ENCODE measurements around the gene TPD52L3. TPM values are rescaled to one million over a fixed set of nuclear protein-coding genes. Genes with fewer than 3 reads are reported as not detected.

Gene TPD52L3
- total RNA-seq (2012; rRNA removed) (not detected in 2 replicates), polyA plus RNA-seq (2012; rRNA removed) (not detected in 2 replicates), Bru-seq, nascent RNA (not detected), BruChase-seq, experiment 1, labeled RNA remaining after a 6-hour chase (not detected), BruChase-seq, experiment 2, labeled RNA remaining after a 2-hour chase (not detected)
- polyA plus RNA-seq (2012; cell fraction: cytosol; rRNA removed) = not detected in 2 replicates
- not detected in 2 replicates for polyA plus RNA-seq (2012; cell fraction: nucleus; rRNA removed; ENCODE audit: low replicate concordance)
- long read RNA-seq = 0 reads

- ChIA-PET POLR2A (ENCODE audit: unreplicated experiment) (no interaction called here), CTCF (no interaction called here)
- intact Hi-C loops (cut with micrococcal nuclease) (no loop called here), in situ Hi-C loops (cut with MboI; ENCODE audit: low sequenced_read_pairs) (no loop called here), dilution Hi-C loops (cut with HindIII; ENCODE audit: low sequenced_read_pairs, unreplicated experiment) (no loop called here)
- no peak within 1 kb of the TSS for H2BK5ac ChIP-seq (ENCODE audit: low read depth, low read length, poor library complexity, severe bottlenecking)
- H3K4ac ChIP-seq (ENCODE audit: low read depth, low read length) = no peak within 1 kb of the TSS
- no peak for ATAC-seq (ENCODE audit: low read depth)
- H3K27ac ChIP-seq (ENCODE audit: insufficient read depth, low read length) = no peak within 1 kb of the TSS
- H2BK120ac ChIP-seq (ENCODE audit: low read depth, low read length) = no peak within 1 kb of the TSS
- H3K4me2 ChIP-seq (ENCODE audit: low read depth, low read length) = no peak within 1 kb of the TSS
- H2AK9ac ChIP-seq (replicated peaks; ENCODE audit: low read depth, low read length, poor library complexity) = no peak within 1 kb of the TSS
- no peak within 1 kb of the TSS for H2BK20ac ChIP-seq (ENCODE audit: low read depth, low read length)
- H2BK15ac ChIP-seq (ENCODE audit: low read depth, low read length) = no peak within 1 kb of the TSS
- no peaks in the 10 kb centered on the region for H3K9me3 ChIP-seq (ENCODE audit: control insufficient read depth, insufficient read depth, low read length)
- no peak within 1 kb of the TSS for H3K14ac ChIP-seq (replicated peaks; ENCODE audit: low read depth, low read length)
- H3K56ac ChIP-seq (ENCODE audit: extremely low read depth, insufficient read depth, low read length) = no peak within 1 kb of the TSS
- H2AK5ac ChIP-seq (ENCODE audit: low read depth, low read length) = no peak within 1 kb of the TSS
- no peak within 1 kb of the TSS for H3K4me3 ChIP-seq (ENCODE audit: insufficient read depth, low read depth, low read length)
- no TSS peak for BruUV-seq (replicated peaks)
- H3K9ac ChIP-seq (ENCODE audit: low read depth, low read length) = no peak within 1 kb of the TSS
- H4K8ac ChIP-seq (ENCODE audit: low read depth in 2 of 2, low read length in 2 of 2) = no peak within 1 kb of the TSS
- H3K18ac ChIP-seq (ENCODE audit: low read depth, low read length) = no peak within 1 kb of the TSS
- no peaks in the 10 kb centered on the region for H3K36me3 ChIP-seq (ENCODE audit: control insufficient read depth, insufficient read depth, low read length)
- 74% methylated on average over 5 of the region's 16 CpGs; no CpG with 5 or more reads in 1 of the 2 experiments for WGBS, 2 experiments (ENCODE audit: extremely low coverage in 2 of 2, insufficient read length in 1 of 2)
- no peaks in the 10 kb centered on the region for H3K79me1 ChIP-seq (ENCODE audit: low read depth in 1 of 2, low read length in 2 of 2)
- H4K5ac ChIP-seq (ENCODE audit: low read depth, low read length) = no peak within 1 kb of the TSS
- H2AFZ ChIP-seq (replicated peaks; ENCODE audit: low read length, poor library complexity) = no peak within 1 kb of the TSS
- peaks cover 3% of the 10 kb centered on the region for H3K27me3 ChIP-seq (ENCODE audit: control insufficient read depth, insufficient read depth, low read length)
- DNase-seq = no peak
- H4K91ac ChIP-seq (ENCODE audit: insufficient read depth, low read depth, low read length) = no peak within 1 kb of the TSS
- H3K9me1 ChIP-seq (ENCODE audit: insufficient read depth, low read length) = no peaks in the 10 kb centered on the region
- no peak within 1 kb of the TSS for H3K23ac ChIP-seq (ENCODE audit: low read depth, low read length)
- H3K4me1 ChIP-seq (ENCODE audit: control insufficient read depth, insufficient read depth, low read length) = no peaks in the 10 kb centered on the region
- TF ChIP-seq USF2 (IDR thresholded peaks at IDR 0.05; ENCODE audit: low read depth, low read length) = no peak
- no peak for TF ChIP-seq CEBPB (IDR thresholded peaks at IDR 0.05; ENCODE audit: low read depth, low read length)
- no peak for TF ChIP-seq MAZ (IDR thresholded peaks at IDR 0.05; ENCODE audit: borderline replicate concordance, low read depth, low read length)
- H4K20me1 ChIP-seq (ENCODE audit: insufficient read depth, low read length) = no peaks in the 10 kb centered on the region
Measured at GRCh38 chr9:6328103-6328502, at the start of gene TPD52L3. TPD52L3 (plus strand) TSS chr9:6328375; CDS start chr9:6328596, 221 bp downstream.

Data from IMR-90 (cell line).